Neuronal stem cell (in vitro differentiated cells): ENCODE measurements around the gene PDK3.

Experiments
- DNase-seq: peaks from one replicate; pipeline ENCODE4 v3.0.0-alpha.2; 2013; ENCODE audit warnings: low spot score
- H2AFZ ChIP-seq: one replicate; pipeline ENCODE4 v1.6.1; 2013; ENCODE audit warnings: mild to moderate bottlenecking, low read length, inconsistent platforms
- H2AK5ac ChIP-seq: 2 replicates; pipeline ENCODE4 v1.6.1; 2013; ENCODE audit warnings: low read depth, mild to moderate bottlenecking, inconsistent platforms, low read length, moderate library complexity, mixed read lengths
- H2BK120ac ChIP-seq: 2 replicates; pipeline ENCODE4 v1.6.1; 2013; ENCODE audit warnings: low read depth, mild to moderate bottlenecking, inconsistent platforms, low read length, moderate library complexity, mixed read lengths
- H2BK12ac ChIP-seq: one replicate; pipeline ENCODE4 v1.6.1; 2013; ENCODE audit warnings: low read length, inconsistent platforms
- H2BK15ac ChIP-seq: 2 replicates; pipeline ENCODE4 v1.6.1; 2013; ENCODE audit warnings: mild to moderate bottlenecking, low read length, inconsistent platforms, mixed read lengths
- H2BK5ac ChIP-seq: one replicate; pipeline ENCODE4 v1.6.1; 2013; ENCODE audit warnings: inconsistent platforms, mild to moderate bottlenecking, low read length, moderate library complexity
- H3K14ac ChIP-seq: one replicate; pipeline ENCODE4 v1.6.1; 2013; ENCODE audit warnings: low read length, inconsistent platforms
- H3K18ac ChIP-seq: 2 replicates; pipeline ENCODE4 v1.6.1; 2013; ENCODE audit warnings: low read length, inconsistent platforms
- H3K23ac ChIP-seq: 2 replicates; pipeline ENCODE4 v1.6.1; 2013; ENCODE audit warnings: low read depth, mild to moderate bottlenecking, mixed read lengths, low read length, inconsistent platforms; ENCODE audit not compliant: poor library complexity
- H3K27ac ChIP-seq: replicated peaks from 3 replicates; pipeline ENCODE4 v1.5.1; 2013; ENCODE audit warnings: low read length, inconsistent platforms
- H3K27me3 ChIP-seq, 3 experiments: 2 replicates each; pipeline ENCODE4 v1.6.1; 2013; ENCODE audit warnings: low read length in 3 of 3, mild to moderate bottlenecking in 2 of 3, inconsistent platforms in 1 of 3, low read depth in 1 of 3, mixed read lengths in 1 of 3, moderate library complexity in 1 of 3; ENCODE audit not compliant: control insufficient read depth in 3 of 3, insufficient read depth in 3 of 3
- H3K36me3 ChIP-seq, 2 donors: replicated peaks in 1 of 2; 2 replicates each; pipeline ENCODE4 v1.6.1; 2013; ENCODE audit warnings: low read length in 2 of 2; ENCODE audit not compliant: control insufficient read depth in 2 of 2, insufficient read depth in 2 of 2
- H3K4ac ChIP-seq: 2 replicates; pipeline ENCODE4 v1.6.1; 2013; ENCODE audit warnings: inconsistent platforms, mild to moderate bottlenecking, low read length, moderate library complexity
- H3K4me1 ChIP-seq, 2 donors: 1 replicate in 1 of 2; 2 replicates in 1 of 2; pipeline ENCODE4 v1.6.1; 2013; ENCODE audit warnings: low read length in 2 of 2, low read depth in 1 of 2; ENCODE audit not compliant: control insufficient read depth in 2 of 2, insufficient read depth in 1 of 2
- H3K4me2 ChIP-seq: one replicate; pipeline ENCODE4 v1.6.1; 2013; ENCODE audit warnings: mild to moderate bottlenecking, low read length, inconsistent platforms; ENCODE audit not compliant: insufficient read depth, poor library complexity, severe bottlenecking
- H3K4me3 ChIP-seq, 2 donors: 2 replicates each; pipeline ENCODE4 v1.5.1; 2013; ENCODE audit warnings: low read length in 2 of 2, mild to moderate bottlenecking in 2 of 2, inconsistent platforms in 1 of 2, moderate library complexity in 1 of 2
- H3K79me1 ChIP-seq: one replicate; pipeline ENCODE4 v1.6.1; 2013; ENCODE audit warnings: low read depth, mild to moderate bottlenecking, inconsistent platforms, low read length, moderate library complexity
- H3K9ac ChIP-seq: one replicate; pipeline ENCODE4 v1.6.1; 2013; ENCODE audit warnings: mild to moderate bottlenecking, low read depth, low read length, inconsistent platforms; ENCODE audit not compliant: poor library complexity
- H3K9me3 ChIP-seq, 2 donors: replicated peaks in 1 of 2; 2 replicates each; pipeline versions ENCODE3 to v1.6.1; 2013; ENCODE audit warnings: low read length in 2 of 2, mild to moderate bottlenecking in 2 of 2, inconsistent platforms in 1 of 2, low read depth in 1 of 2, mixed read lengths in 1 of 2, moderate library complexity in 1 of 2; ENCODE audit not compliant: control insufficient read depth in 2 of 2, insufficient read depth in 1 of 2
- H4K8ac ChIP-seq: one replicate; pipeline ENCODE4 v1.6.1; 2013; ENCODE audit warnings: low read depth, mild to moderate bottlenecking, inconsistent platforms, low read length, moderate library complexity
- H4K91ac ChIP-seq: one replicate; pipeline ENCODE4 v1.6.1; 2013; ENCODE audit warnings: low read length, low read depth, mild to moderate bottlenecking, inconsistent platforms; ENCODE audit not compliant: poor library complexity
- WGBS, 2 donors: extraction: QIAGEN DNeasy Blood & Tissue Kit; methylation state at CpG; one replicate each; pipeline ENCODE4 v1.1.7; 2013; ENCODE audit warnings: missing lambda C conversion rate in 2 of 2, mixed read lengths in 1 of 2; ENCODE audit not compliant: insufficient read length in 2 of 2, insufficient replicate concordance in 1 of 2; ENCODE audit errors: extremely low coverage in 2 of 2; 5-methylcytosine and 5-hydroxymethylcytosine counted together

PDK3 gene

GRCh38 chrX:24448762-24449250, 16.3 kb upstream of the PDK3 start:
- no peak overlapping the region for H3K4ac ChIP-seq
- WGBS, 2 donors: no CpG with 5 or more reads among the region's 3 CpGs
- H3K18ac ChIP-seq: no peak overlapping the region

GRCh38 chrX:24463077-24463476, 2.0 kb upstream of the PDK3 start:
- Histone ChIP-seq H2BK120ac (no peak overlapping the region), H4K8ac (no peak overlapping the region), H3K14ac (no peak overlapping the region), H2BK12ac (no peak overlapping the region), H3K18ac (no peak overlapping the region), H2BK5ac (no peak overlapping the region), H3K27ac (no peak overlapping the region), H3K4me3 (no peak overlapping the region), H3K4me2 (no peak overlapping the region), H3K27me3 (no peaks in the 10 kb centered on the region), H3K4ac (no peak overlapping the region), H3K9me3 (no peaks in the 10 kb centered on the region), H3K79me1 (no peaks in the 10 kb centered on the region), H2AK5ac (no peak overlapping the region), H3K9ac (no peak overlapping the region), H3K23ac (no peak overlapping the region), H2BK15ac (no peak overlapping the region), H2AFZ (no peak overlapping the region), H3K4me1 (no peaks in the 10 kb centered on the region), H4K91ac (no peak overlapping the region), H3K36me3 (no peaks in the 10 kb centered on the region)
- DNase-seq: no peak
- no CpG with 5 or more reads among the region's 3 CpGs for WGBS, 2 donors

More at GRCh38 chrX:24448762-24449250, 16.3 kb upstream of the PDK3 start:
- no peak overlapping the region for H4K8ac ChIP-seq
- H2AK5ac ChIP-seq: no peak overlapping the region
- H3K9me3 ChIP-seq: no peaks in the 10 kb centered on the region
- H3K9ac ChIP-seq: no peak overlapping the region
- H3K4me1 ChIP-seq: no peaks in the 10 kb centered on the region
- no peaks in the 10 kb centered on the region for H3K36me3 ChIP-seq
- H4K91ac ChIP-seq: no peak overlapping the region
- H3K4me2 ChIP-seq: no peak overlapping the region
- no peaks in the 10 kb centered on the region for H3K79me1 ChIP-seq
- no peak overlapping the region for H2BK12ac ChIP-seq
- H3K27ac ChIP-seq: no peak overlapping the region
- no peak overlapping the region for H2BK120ac ChIP-seq
- H3K27me3 ChIP-seq: peaks cover 0 to 14% (median 0%) of the 10 kb centered on the region in 3 experiments
- no peak overlapping the region for H3K4me3 ChIP-seq
- H3K14ac ChIP-seq: no peak overlapping the region
- H2AFZ ChIP-seq: no peak overlapping the region
- H3K23ac ChIP-seq: no peak overlapping the region
- DNase-seq: no peak
- H2BK15ac ChIP-seq: no peak overlapping the region
- no peak overlapping the region for H2BK5ac ChIP-seq

- Histone ChIP-seq H3K79me1 (no peaks in the 10 kb centered on the region), H3K4me1 (no peaks in the 10 kb centered on the region), H3K9ac (no peak overlapping the region), H2BK15ac (no peak overlapping the region), H2BK12ac (no peak overlapping the region), H3K27me3 (no peaks in the 10 kb centered on the region), H3K4me2 (peak overlapping the region; percentile 62), H3K14ac (no peak overlapping the region), H2BK5ac (no peak overlapping the region), H3K9me3 (no peaks in the 10 kb centered on the region), H3K4me3 (peak overlapping the region; percentile 72 to 79), H3K36me3 (no peaks in the 10 kb centered on the region), H2AK5ac (no peak overlapping the region), H4K8ac (no peak overlapping the region), H3K23ac (no peak overlapping the region), H2BK120ac (no peak overlapping the region), H3K27ac (no peak overlapping the region), H2AFZ (peak overlapping the region; percentile 87), H4K91ac (no peak overlapping the region), H3K18ac (peak overlapping the region; percentile 48), H3K4ac (no peak overlapping the region)
- DNase-seq: no peak
- WGBS, 2 donors: no CpG with 5 or more reads among the region's 5 CpGs
Measured at GRCh38 chrX:24464498-24464835, 619 bp upstream of the PDK3 start.

GRCh38 chrX:24465532-24465865, 413 bp downstream of the PDK3 start:
- Histone ChIP-seq H4K8ac (no peak overlapping the region), H2BK5ac (no peak overlapping the region), H3K9ac (peak overlapping the region; percentile 86), H2BK120ac (no peak overlapping the region), H2AFZ (peak overlapping the region; percentile 96), H3K27ac (no peak overlapping the region), H2AK5ac (no peak overlapping the region), H3K36me3 (no peaks in the 10 kb centered on the region), H3K14ac (peak overlapping the region; percentile 89), H2BK15ac (no peak overlapping the region), H3K4me1 (no peaks in the 10 kb centered on the region), H3K23ac (no peak overlapping the region), H2BK12ac (no peak overlapping the region), H3K79me1 (no peaks in the 10 kb centered on the region), H3K9me3 (no peaks in the 10 kb centered on the region), H3K4me2 (peak overlapping the region; percentile 49), H3K4me3 (peak overlapping the region; percentile 72 to 94), H3K18ac (no peak overlapping the region), H4K91ac (no peak overlapping the region), H3K27me3 (no peaks in the 10 kb centered on the region), H3K4ac (no peak overlapping the region)
- no peak for DNase-seq
- WGBS, 2 donors: no CpG with 5 or more reads among the region's 25 CpGs
